Right renal cortex interstitium (tissue), 3 donors: ENCODE data around the gene MAGEA9B. TPM values are rescaled to one million over a fixed set of nuclear protein-coding genes. Genes with fewer than 3 reads are reported as not detected.
"Not testable (repeated sequence)": the region's sequence is repeated elsewhere in the genome, so short reads cannot be mapped to it uniquely, and the experiment has no call there.

Experiments used
- DNase-seq, 3 donors: peaks; one replicate each; pipeline ENCODE4 v3.0.0-alpha.2; 2013; ENCODE audit warnings: low read depth in 3 of 3, low spot score in 2 of 3
- polyA plus RNA-seq, 3 donors: library from polyadenylated mRNA; unstranded; fragments of 120-200 nt; gene quantifications; one replicate each; pipeline ENCODE4 v1.2.1, GENCODE V29; 2013; ENCODE audit not compliant: insufficient read length in 3 of 3

The MAGEA9B gene, protein sequence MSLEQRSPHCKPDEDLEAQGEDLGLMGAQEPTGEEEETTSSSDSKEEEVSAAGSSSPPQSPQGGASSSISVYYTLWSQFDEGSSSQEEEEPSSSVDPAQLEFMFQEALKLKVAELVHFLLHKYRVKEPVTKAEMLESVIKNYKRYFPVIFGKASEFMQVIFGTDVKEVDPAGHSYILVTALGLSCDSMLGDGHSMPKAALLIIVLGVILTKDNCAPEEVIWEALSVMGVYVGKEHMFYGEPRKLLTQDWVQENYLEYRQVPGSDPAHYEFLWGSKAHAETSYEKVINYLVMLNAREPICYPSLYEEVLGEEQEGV
- not detected for polyA plus RNA-seq

DNA sequence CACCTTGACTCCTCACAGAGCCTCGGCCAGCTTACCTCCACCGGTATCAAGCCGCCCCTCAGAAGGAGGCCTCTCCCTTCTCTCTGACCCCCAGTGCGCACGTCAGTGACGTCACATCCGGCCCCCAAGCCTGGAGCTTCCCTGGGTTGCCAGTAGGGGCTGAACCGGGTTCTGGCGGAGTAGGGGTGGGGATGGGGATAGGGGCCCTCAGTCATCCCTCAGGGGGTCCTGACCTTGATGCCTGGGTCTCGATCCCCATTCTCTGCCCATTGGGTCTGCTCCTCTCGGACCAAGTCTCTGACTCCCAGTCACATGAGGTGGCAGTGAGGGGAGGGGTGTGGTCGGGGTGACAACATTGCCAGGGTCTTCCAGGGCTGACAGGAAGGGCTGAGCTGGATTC lies at the start of gene MAGEA9B:
MAGEA9B (minus strand) TSS at position 101 of the 400 bp plus-strand sequence. CDS start 4,280 bp downstream, outside the sequence.
- DNase-seq = not testable (repeated sequence)

DNA sequence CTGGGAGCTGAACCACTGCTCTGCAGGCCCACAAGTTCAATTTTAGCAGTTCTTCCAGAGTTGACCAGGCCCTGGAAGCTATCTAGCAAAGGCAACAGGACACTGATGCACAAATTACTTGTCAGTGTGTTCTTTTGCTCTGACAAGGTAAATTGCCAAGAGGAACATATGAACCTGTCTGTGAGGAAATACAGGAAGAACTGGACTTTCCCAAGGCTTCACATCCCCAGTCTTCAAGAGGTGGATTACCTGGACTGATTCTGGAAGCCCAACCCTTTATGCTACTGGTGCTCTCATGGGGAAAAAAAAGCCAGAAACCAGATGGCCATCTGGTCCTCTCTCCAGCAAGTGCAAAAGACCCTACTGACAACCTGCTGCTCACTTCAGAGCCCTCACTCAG lies 46.3 kb upstream of the MAGEA9B start:
- DNase-seq = no peak

DNA sequence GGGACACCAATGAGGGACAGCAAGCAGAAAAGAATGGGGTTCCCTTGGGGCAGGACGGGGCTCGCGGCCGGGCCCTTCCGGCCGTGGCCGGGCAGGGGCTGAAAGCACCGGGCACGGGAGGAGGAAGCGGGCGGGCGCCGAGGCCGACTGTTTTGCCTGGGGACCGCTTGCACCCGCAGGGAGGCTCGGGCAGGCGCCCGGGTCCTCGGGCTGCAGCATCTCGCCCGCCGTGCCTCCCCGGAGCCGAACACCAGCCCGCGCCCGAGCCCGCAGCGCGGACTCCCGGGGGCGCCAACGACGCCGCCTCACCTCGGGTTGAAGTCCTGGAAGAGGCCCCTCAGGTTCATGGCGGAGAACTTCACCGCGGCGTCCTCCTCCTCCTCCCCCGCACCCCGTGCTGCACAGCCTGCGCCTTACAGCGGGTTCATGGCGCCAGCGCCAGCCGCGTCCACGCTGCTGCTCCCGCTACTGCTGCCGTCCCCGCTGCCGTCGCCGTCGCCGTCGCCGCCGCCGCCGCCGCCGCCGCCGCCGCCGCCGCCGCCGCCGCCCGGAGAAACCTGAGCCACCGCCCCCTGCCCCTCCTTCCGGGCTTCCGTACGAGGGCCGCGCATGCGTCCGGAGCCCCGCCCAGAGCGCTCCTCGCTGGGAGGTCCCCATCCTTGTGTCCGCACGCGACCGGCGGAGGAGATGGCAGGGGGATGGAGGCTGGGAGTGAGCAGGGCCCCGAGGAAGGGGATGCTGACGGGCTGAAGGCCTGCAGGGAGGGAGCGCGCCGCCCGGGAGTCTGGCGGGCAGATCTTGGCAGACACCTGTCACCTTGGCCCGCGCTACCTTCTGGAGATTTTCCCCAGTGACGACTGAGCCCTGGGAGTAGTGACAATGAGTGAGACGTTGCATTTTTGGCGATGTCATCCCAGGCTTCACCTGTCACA lies 44.2 kb upstream of the MAGEA9B start, which contains the start of gene TMEM185A:
TMEM185A (minus strand) TSS at position 559 of the 932 bp plus-strand sequence; CDS start at position 347, 212 bp downstream.
- no peak for DNase-seq

DNA sequence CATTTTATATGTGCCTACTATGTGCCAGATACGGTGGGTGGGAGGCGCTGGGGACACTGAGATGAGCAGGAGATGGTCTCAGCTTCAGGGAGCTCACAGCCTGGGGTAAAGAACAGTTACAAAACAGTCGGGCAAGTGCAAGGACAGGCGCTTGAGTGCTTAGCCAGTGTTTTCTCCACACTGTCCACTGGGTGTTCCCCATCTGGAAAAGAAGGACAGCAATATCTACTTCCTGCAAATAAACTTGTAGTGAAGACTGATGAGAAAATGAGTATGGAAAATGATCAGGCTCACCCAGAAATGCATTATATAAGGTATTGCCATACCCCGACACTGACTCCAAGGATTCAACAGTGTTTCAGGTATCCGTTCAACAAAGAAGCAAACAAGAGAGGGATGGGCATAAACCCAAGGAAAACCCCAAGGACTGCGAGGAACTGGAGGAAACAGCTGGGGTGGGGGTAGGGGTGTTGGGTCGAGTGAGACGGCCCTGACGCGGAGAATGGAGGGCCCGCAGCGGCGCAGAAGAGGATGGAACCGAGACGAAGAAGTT lies 43.5 kb upstream of the MAGEA9B start:
- DNase-seq = no peak

DNA sequence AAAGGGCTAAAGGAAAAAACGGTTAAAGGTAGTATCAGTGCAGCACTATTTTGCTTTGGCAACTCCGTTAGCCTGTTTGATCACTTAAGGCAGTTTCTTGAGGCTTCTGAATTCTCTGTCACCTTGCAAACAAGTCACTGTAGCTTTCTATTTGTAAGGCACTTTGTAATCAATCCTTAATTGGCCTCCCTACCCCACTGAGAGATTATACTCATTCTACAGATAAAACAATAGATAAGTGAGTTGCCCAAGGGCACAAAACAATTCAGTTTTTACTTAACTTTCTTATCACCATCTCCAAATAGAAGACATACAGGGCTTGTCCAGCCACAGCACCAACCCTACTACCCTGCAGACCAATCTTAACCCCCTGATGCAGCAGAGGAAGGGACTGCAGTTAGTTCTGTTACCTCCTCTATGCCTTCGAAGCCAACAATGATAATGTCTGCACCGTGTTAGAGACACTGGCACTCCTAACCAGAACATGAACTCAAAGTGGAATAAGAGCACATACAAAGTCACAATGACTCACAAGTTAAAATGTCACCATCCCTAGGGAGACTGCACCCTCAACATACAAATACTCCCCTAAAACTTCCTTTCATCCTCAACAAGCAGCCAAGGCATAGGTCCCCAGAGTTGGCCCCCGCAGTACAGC lies 42.6 kb upstream of the MAGEA9B start:
- no peak for DNase-seq

DNA sequence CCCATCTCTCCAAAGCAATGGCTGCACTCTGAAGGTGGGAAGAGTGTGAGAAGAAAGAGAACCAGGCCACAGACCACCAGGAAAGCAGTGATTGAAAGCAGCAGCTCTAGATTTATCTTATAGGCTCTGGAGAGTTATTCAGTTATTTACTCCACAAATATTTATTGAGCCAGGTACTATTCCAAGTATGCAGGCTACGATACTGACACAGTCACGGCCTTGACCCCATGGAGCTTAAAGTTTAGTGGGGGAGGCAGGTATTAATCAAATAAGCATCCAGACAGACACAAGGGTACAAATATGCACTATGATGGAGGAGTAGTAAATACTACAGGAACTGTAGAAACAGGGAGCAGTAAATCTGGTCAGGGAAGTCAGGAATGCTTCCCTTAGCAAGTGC lies 41.5 kb upstream of the MAGEA9B start:
- DNase-seq = no peak

DNA sequence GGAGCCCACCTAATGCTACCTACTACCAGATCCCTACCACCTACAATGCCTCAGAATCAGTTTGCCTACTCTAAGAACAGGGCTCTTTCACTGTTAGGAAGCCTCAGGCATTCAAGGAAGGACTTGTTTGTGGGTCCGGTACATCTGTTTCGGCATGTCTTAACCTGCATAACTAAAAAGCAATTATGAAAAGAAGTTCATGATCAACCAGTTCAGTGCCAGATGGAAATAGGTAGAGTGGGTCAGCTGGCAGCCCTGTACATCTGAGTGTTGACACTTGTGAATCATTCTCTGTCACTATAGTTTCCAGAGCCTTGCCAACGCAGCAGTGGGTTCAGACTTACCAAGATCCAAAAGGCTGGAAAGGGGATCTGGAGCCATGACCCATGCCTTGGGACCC lies 41.0 kb upstream of the MAGEA9B start:
- no peak for DNase-seq

DNA sequence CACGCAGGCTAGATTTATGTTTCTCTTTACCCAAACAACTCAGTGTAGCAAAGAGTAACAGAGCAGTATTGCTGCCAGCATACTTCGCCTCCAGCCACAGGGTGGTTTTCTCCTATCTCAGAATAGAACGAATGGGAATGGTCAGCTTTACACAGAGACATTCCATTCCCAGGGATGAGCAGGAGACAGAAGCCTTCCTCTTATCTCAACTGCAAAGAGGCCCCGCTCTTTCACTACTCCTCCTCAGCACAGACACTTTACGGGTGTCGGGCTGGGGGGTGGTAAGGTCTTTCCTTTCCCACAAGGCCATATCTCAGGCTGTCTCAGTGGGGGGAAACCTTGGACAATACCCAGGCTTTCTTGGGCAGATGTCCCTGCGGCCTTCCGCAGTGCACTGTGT lies 39.6 kb upstream of the MAGEA9B start:
- DNase-seq = not testable (repeated sequence)

DNA sequence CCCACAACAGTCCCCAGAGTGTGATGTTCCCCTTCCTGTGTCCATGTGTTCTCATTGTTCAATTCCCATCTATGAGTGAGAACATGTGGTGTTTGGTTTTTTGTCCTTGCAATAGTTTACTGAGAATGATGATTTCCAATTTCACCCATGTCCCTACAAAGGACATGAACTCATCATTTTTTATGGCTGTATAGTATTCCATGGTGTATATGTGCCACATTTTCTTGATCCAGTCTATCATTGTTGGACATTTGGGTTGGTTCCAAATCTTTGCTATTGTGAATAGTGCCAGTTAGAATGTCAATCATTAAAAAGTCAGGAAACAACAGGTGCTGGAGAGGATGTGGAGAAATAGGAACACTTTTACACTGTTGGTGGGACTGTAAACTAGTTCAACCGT lies 32.4 kb upstream of the MAGEA9B start:
- not testable (repeated sequence) for DNase-seq

DNA sequence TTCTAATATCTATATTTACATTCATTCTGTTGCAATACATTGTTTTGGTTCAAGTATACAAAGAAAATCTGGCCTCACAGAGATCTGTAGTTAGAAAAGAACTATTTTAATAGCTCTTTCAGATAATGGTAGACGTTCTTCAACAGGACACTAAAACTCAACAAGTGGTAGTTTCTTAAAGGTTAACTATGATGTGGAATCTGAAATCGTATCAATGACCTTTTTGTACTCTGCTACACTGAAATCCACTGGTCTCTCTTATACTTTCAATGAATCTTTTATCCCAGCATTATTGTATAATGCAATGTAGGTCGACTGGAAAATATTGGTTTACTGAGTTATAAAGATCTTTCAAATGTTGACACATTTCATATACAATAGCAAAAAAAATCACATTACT lies 31.6 kb upstream of the MAGEA9B start:
- DNase-seq = no peak

DNA sequence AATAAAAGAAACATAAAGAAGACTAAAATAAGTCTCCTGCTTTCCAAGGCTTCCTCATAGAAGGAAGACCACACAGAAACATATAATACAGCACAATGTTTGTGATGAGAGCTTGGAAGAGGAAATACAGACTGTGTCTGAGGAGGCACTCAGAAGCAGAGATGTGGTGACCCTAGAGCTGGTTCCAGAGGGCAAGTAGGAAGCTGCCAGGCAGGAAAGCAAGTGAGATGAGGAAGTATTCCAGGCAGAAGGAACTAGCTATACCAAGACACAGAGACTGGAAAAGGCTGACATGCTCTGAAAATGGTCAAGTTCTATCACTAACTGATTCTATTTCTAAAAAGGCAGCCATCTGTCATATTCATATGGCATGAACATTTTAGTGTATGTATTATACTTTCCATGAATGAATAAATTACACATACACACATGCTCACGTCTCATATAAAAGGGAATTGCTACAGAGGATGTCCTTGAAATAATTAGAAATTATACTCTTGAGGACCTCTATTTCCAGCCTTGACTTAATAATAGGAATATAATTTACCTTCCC lies 24.4 kb upstream of the MAGEA9B start:
- DNase-seq = no peak

DNA sequence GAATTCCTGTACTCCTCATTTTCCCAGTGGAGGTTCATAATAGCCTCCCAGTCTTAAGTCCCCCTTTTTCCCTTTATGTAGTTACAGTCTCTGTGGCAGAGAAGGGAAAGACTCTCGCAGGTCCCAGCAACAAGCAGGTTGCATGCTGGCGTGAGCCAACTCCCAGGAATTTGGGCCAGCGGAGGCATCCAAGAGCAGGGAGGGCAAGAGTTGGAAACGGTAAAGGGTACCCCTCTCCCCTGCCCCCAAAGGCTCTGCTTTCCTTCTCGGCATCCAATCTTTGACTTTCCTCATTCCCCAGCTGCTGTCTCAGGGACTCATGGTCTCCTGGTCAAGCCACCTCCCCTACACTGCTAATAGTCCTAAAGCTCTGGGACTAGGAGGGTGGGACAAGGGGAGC lies 23.3 kb upstream of the MAGEA9B start:
- DNase-seq = no peak

DNA sequence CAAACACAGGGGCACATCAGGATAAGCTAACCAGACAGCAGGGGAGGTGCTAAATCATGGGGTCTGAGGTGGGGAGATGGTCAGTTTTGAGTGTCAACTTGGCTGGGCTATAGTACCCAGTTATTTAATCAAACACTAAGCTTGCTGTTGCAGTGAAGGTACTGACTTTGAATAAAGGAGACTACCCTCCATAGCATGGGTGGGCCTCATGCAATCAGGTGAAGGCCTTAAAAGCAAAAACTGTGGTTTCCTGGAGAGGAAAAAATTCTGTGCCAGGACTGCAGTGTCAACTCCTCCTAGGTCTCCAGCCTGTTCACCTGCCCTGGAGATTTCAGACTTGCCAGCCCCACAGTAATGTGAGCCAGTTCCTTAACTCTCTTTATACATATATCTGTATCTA lies 20.4 kb upstream of the MAGEA9B start:
- DNase-seq = no peak

DNA sequence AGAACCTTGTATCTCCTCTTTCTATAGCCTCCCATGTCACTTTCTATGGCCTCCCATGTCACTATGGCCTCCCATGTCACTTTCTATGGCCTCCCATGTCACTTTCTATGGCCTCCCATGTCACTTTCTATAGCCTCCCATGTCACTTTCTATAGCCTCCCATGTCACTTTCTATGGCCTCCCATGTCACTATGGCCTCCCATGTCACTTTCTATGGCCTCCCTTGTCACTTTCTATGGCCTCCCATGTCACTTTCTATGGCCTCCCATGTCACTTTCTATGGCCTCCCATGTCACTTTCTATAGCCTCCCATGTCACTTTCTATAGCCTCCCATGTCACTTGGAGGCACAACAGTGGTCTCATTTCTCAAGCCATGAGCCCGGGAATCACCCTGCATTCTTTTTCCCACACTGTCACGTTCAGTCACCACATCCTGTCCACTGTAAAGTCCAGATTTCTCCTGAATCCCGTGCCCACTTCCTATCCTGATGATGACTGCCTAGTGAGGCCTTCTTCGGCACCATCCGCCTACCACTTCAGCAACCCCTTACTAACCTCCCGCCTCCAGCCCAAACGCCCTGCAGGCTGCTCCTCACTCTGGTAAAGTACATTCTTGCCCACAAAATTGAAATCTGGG lies 18.1 kb upstream of the MAGEA9B start:
- not testable (repeated sequence) for DNase-seq

DNA sequence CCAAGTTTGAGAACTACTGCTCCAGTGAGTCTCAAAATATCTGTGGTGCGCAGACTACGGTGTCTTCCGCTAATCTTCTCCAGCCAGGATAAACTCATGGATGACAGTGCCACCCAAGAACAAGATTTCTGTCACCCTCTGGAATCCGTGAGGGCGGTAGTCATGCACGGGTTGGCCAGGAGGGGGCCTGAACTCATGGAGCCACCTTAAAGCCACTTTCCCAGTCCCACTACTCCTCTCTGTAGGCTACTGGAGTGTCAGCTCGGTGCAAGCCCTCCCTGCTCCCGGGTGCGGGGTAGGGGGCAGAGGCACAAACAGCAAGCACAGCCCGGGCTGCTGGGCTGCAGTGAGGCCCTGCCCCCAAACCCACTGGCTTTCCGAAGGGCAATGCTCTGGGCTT lies 11.3 kb upstream of the MAGEA9B start:
- not testable (repeated sequence) for DNase-seq

DNA sequence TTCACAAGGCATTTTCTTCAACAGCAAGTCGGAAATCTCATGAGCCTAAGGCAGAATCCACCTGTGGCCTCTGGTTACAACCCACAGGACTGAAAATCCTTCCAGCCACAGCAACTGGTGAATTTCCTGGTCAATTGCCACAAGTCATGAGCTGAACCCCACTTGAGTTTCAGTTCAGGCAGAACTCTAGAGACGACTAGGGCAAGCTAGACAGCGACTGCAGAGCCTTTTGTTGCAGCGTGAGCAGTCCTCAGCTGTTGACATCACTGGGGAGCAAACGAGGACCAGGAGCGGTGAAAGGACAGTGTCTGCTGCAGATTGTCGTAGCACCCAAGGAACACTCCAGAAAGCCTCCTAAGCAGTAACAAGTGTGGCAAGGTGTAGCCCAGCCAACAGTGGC lies 8.7 kb upstream of the MAGEA9B start:
- DNase-seq = not testable (repeated sequence)

DNA sequence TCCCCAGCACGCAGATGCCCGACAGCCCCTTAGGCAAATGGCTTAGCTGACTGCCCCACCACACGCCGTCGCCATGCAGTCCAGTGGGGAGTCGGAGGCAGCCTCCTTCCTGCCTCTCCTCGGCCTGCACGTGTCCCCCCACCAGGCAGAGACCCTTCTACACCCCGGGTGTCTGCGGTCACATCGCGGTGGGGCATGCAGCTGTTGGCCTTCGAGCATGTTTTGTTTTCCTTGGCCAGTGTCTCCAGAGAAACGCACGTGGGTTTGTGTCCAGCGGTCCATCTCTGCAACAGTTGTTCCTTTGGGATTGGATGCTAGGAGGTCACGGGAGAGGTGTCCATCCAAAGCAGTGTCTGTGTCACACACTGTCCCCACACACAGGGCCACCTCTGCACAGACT lies 8.0 kb upstream of the MAGEA9B start, which contains the start of gene HSFX2:
HSFX2 (minus strand) TSS at position 101 of the 400 bp plus-strand sequence. CDS start 614 bp downstream, outside the sequence.
- not testable (repeated sequence) for DNase-seq

DNA sequence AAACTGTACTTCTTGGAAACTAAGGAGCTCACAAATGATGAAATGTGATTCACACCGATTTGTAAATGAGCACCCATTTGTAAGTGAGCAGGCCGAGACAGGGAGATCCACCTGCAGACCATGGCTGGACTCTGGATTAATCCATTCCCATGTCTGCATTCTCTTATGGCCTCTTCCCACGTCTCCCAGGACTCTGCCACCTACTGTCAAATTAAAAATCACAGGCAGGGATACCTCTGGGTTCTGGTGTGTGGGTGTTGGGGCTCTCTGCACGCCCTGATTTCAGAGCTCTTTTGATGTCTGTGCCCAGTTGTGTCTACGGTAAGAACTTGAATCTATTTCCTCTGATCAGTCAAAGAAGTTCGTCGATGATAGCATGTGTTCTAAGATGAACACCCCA lies 3.7 kb upstream of the MAGEA9B start:
- DNase-seq = not testable (repeated sequence)

DNA sequence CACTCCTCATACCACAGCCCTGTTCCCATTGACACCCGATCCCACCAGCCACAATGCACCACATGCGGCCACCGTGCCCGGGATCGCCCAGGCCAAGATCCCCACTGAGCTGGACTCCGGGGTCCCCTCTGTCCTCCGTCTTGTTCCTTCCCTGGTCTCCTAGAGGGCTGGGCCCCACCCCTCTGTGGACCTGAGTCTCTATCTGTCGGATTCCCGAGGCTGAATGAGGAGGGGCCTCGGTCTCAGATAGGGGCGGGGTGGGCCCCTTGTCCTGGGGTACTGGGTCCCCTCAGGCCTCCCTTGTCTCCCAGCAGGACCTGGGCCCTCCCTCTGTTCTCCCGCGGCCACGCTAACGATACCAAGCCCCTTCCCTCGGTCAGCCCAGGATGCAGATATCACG lies 1.6 kb downstream of the MAGEA9B start:
- not testable (repeated sequence) for DNase-seq

DNA sequence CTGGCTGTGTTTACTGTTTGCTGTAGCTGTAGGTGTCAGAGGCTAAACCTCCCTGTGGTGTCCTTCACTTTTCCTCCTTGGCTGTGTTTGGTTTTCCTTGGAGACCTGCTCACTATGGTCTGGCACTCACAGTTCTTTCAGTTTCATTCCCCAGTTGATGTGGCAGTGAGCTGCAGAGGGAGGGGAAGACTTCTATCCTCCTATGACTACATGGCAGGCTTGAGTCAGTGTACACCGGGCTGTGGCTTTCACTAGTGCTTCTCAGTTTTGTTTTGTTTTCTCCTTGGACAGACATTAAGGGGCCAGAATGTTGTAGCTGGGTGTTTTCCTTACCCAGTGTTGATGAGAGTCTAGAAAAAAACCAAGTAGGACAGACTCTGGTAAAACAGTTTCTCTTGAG lies 13.8 kb downstream of the MAGEA9B start:
- not testable (repeated sequence) for DNase-seq
